NCI-H128 (cell line): ENCODE measurements around the gene RTN3.
A peak's percentile ranks its signal among the peaks of the same experiment; 100 is the strongest.
"Not testable (repeated sequence)": the region's sequence is repeated elsewhere in the genome, so short reads cannot be mapped to it uniquely, and the experiment has no call there.

Experiments
- DNase-seq: peaks from one replicate; lab custom pipeline; 2025; ENCODE audit not compliant: unreplicated experiment; lab: John Stamatoyannopoulos, UW

The RTN3 gene

GRCh38 chr11:63681321-63682065, at the start of gene RTN3:
Gene RTN3 (plus strand): TSS chr11:63681500. CDS start chr11:63681637, 137 bp downstream.
- peak; percentile 97 for DNase-seq

GRCh38 chr11:63635762-63636465, 45.4 kb upstream of the RTN3 start:
- DNase-seq: peak; percentile 13

GRCh38 chr11:63638436-63638835, 42.9 kb upstream of the RTN3 start:
- DNase-seq: not testable (repeated sequence)

GRCh38 chr11:63639199-63639832, 42.0 kb upstream of the RTN3 start:
- no peak for DNase-seq

- DNase-seq: no peak
Observed at GRCh38 chr11:63641727-63642126, 39.6 kb upstream of the RTN3 start.

- DNase-seq: no peak
Observed at GRCh38 chr11:63643205-63643604, 38.1 kb upstream of the RTN3 start.

GRCh38 chr11:63652671-63653070, 28.6 kb upstream of the RTN3 start:
- no peak for DNase-seq

GRCh38 chr11:63660972-63661371, 20.3 kb upstream of the RTN3 start:
- DNase-seq: no peak

GRCh38 chr11:63663809-63664208, 17.5 kb upstream of the RTN3 start:
- no peak for DNase-seq

- no peak for DNase-seq
Observed at GRCh38 chr11:63666874-63667273, 14.4 kb upstream of the RTN3 start.

GRCh38 chr11:63667995-63668795, 13.1 kb upstream of the RTN3 start:
- no peak for DNase-seq

GRCh38 chr11:63670096-63670432, 11.2 kb upstream of the RTN3 start:
- DNase-seq: no peak

- peak; percentile 14 for DNase-seq
Observed at GRCh38 chr11:63670433-63671321, 10.6 kb upstream of the RTN3 start.

GRCh38 chr11:63671322-63672155, 9.8 kb upstream of the RTN3 start, which contains the start of gene ATL3:
Gene ATL3 (minus strand): TSS chr11:63671376. CDS start chr11:63671335, 41 bp downstream.
- DNase-seq: peak; percentile 92

GRCh38 chr11:63672156-63672463, 9.2 kb upstream of the RTN3 start:
- DNase-seq: no peak

GRCh38 chr11:63672936-63673539, 8.3 kb upstream of the RTN3 start:
- DNase-seq: no peak

- DNase-seq: no peak
Observed at GRCh38 chr11:63673579-63673978, 7.7 kb upstream of the RTN3 start.

GRCh38 chr11:63680834-63681320, 423 bp upstream of the RTN3 start:
- DNase-seq: no peak
